ENCODE data around the gene PITPNB.

GRCh38 chr22:27833803-27834202 lies 85.3 kb downstream of the PITPNB start:
- TF ChIP-seq TAF1 (IDR thresholded peaks at IDR 0.05; ENCODE audit: borderline replicate concordance, insufficient read depth, low read length) (no peak), POLR2AphosphoS5 (IDR thresholded peaks at IDR 0.05; ENCODE audit: low read depth, low read length) (no peak), SIN3A (IDR thresholded peaks at IDR 0.05; ENCODE audit: borderline replicate concordance, insufficient read depth, low read length) (no peak), REST (IDR thresholded peaks at IDR 0.05; ENCODE audit: insufficient read depth in 1 of 2, low read depth in 2 of 2, low read length in 2 of 2) (no peak), FOXP2 (optimal IDR thresholded peaks at IDR 0.05; ENCODE audit: borderline replicate concordance, extremely low read depth, extremely low read length, insufficient read depth) (no peak)
